ENCODE data around the gene PTPRH. TPM values are rescaled to one million over a fixed set of nuclear protein-coding genes. Genes with fewer than 3 reads are reported as not detected.

The PTPRH gene
- total and polyA plus RNA-seq, 2 experiments from 2014 or later: 2.3 to 3.0 TPM

GRCh38 chr19:55169136-55169535 lies 40.2 kb downstream of the PTPRH start:
- no peaks in the 10 kb centered on the region for H3K36me3 ChIP-seq
- DNase-seq (ENCODE audit: low read depth in 1 of 2, low spot score in 1 of 2): no peak
- H3K4me1 ChIP-seq (ENCODE audit: low read depth): no peaks in the 10 kb centered on the region
- TF ChIP-seq, protein P1, sequence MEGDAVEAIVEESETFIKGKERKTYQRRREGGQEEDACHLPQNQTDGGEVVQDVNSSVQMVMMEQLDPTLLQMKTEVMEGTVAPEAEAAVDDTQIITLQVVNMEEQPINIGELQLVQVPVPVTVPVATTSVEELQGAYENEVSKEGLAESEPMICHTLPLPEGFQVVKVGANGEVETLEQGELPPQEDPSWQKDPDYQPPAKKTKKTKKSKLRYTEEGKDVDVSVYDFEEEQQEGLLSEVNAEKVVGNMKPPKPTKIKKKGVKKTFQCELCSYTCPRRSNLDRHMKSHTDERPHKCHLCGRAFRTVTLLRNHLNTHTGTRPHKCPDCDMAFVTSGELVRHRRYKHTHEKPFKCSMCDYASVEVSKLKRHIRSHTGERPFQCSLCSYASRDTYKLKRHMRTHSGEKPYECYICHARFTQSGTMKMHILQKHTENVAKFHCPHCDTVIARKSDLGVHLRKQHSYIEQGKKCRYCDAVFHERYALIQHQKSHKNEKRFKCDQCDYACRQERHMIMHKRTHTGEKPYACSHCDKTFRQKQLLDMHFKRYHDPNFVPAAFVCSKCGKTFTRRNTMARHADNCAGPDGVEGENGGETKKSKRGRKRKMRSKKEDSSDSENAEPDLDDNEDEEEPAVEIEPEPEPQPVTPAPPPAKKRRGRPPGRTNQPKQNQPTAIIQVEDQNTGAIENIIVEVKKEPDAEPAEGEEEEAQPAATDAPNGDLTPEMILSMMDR (IDR thresholded peaks at IDR 0.05; ENCODE audit: low read depth, low read length): no peak
- H3K27me3 ChIP-seq: peaks cover 58% of the 10 kb centered on the region
- no peak overlapping the region for H3K4me3 ChIP-seq
- H3K27ac ChIP-seq: no peak overlapping the region
- no peaks in the 10 kb centered on the region for H3K9me3 ChIP-seq (ENCODE audit: low read depth)

- peak; percentile 98 for DNase-seq (ENCODE audit: low read depth in 1 of 2, low spot score in 1 of 2)
- peaks cover 45% of the 10 kb centered on the region for H3K27me3 ChIP-seq
- H3K4me3 ChIP-seq: peak within 1 kb of the TSS; percentile 41
- H3K9me3 ChIP-seq (ENCODE audit: low read depth): no peaks in the 10 kb centered on the region
- TF ChIP-seq, protein P1 (IDR thresholded peaks at IDR 0.05; ENCODE audit: low read depth, low read length): no peak
- peak within 1 kb of the TSS; percentile 17 for H3K27ac ChIP-seq
- no peaks in the 10 kb centered on the region for H3K4me1 ChIP-seq (ENCODE audit: low read depth)
- H3K36me3 ChIP-seq: no peaks in the 10 kb centered on the region
These were observed 42.6 kb downstream of the PTPRH start, which contains the start of gene DNAAF3 for GRCh38 chr19:55166530-55167268. Gene DNAAF3 (minus strand): TSS chr19:55166613. CDS start chr19:55166413, 200 bp downstream.

GRCh38 chr19:55165952-55166529 lies 43.3 kb downstream of the PTPRH start:
- Histone ChIP-seq H3K27me3 (peaks cover 45% of the 10 kb centered on the region), H3K9me3 (ENCODE audit: low read depth) (no peaks in the 10 kb centered on the region), H3K4me3 (peak overlapping the region; percentile 41), H3K27ac (no peak overlapping the region), H3K36me3 (no peaks in the 10 kb centered on the region), H3K4me1 (ENCODE audit: low read depth) (no peaks in the 10 kb centered on the region)
- TF ChIP-seq, protein P1 (IDR thresholded peaks at IDR 0.05; ENCODE audit: low read depth, low read length): peak; percentile 70
- DNase-seq (ENCODE audit: low read depth in 1 of 2, low spot score in 1 of 2): peak; percentile 83 to 91

GRCh38 chr19:55161571-55162322 lies 47.6 kb downstream of the PTPRH start:
- H3K4me3 ChIP-seq: no peak overlapping the region
- peaks cover 22% of the 10 kb centered on the region for H3K27me3 ChIP-seq
- no peak overlapping the region for H3K27ac ChIP-seq
- DNase-seq (ENCODE audit: low read depth in 1 of 2, low spot score in 1 of 2): no peak
- peaks cover 15% of the 10 kb centered on the region for H3K4me1 ChIP-seq (ENCODE audit: low read depth)
- no peaks in the 10 kb centered on the region for H3K9me3 ChIP-seq (ENCODE audit: low read depth)
- no peaks in the 10 kb centered on the region for H3K36me3 ChIP-seq
- TF ChIP-seq, protein P1 (IDR thresholded peaks at IDR 0.05; ENCODE audit: low read depth, low read length): no peak

DNA sequence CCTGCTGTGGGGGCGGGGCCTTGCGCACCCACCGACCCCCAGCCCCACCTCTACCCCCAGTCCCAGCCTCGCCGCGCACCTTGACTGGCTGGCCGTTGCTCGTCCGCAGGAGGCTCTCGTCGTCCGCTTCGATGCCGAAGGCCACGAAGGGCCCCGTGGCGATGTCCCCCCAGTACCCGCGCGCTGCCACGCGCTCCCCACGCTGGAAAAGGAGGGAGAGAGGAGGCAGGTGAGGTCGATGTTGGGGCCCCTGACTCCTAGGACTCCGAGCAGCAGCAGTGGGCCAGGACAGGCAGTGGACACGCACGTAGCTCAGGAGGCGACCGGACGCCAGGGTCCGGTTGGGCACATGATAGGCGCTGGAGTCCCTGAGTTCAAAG lies 48.3 kb downstream of the PTPRH start:
- H3K27ac ChIP-seq: no peak overlapping the region
- no peak overlapping the region for H3K4me3 ChIP-seq
- H3K36me3 ChIP-seq: no peaks in the 10 kb centered on the region
- TF ChIP-seq, protein P1 (IDR thresholded peaks at IDR 0.05; ENCODE audit: low read depth, low read length): no peak
- H3K9me3 ChIP-seq (ENCODE audit: low read depth): no peaks in the 10 kb centered on the region
- peaks cover 22% of the 10 kb centered on the region for H3K27me3 ChIP-seq
- peaks cover 15% of the 10 kb centered on the region for H3K4me1 ChIP-seq (ENCODE audit: low read depth)
- DNase-seq (ENCODE audit: low read depth in 1 of 2, low spot score in 1 of 2): no peak

Data from cardiac muscle cell (in vitro differentiated cells and primary cell).